ENCODE results near the gene KREMEN1. TPM values are rescaled to one million over a fixed set of nuclear protein-coding genes. Genes with fewer than 3 reads are reported as not detected.

Gene KREMEN1
- total and polyA plus RNA-seq, 2 experiments from 2014 or later = 1.8 to 3.8 TPM

DNA sequence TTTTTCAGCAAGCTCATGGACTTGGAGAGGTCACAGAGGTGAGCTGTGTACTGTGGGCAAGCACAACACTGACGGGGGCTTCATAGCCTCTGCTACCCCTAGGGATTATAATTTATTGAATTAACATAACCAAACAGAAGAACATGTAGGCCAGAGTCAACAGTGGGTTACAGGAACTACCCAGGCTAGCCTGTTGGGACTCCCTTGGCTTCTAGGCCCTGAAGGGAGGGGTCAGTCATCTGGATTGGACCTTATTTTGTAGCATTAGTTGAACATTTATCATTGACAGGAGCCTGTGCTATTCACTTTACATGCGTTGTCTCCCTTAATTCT is 56.9 kb downstream of the KREMEN1 start (continued):
- no peak for TF ChIP-seq REST (IDR thresholded peaks at IDR 0.05; ENCODE audit: unreplicated experiment)
- TF ChIP-seq POLR2AphosphoS5 (IDR thresholded peaks at IDR 0.05; ENCODE audit: low read depth) = no peak
- TF ChIP-seq STAT1 (IDR thresholded peaks at IDR 0.05; ENCODE audit: unreplicated experiment) = no peak
- no peak for TF ChIP-seq ZNF331 (CRISPR knock-in tag; IDR thresholded peaks at IDR 0.05; ENCODE audit: low read depth)

GRCh38 chr22:29130476-29130875 is 57.6 kb downstream of the KREMEN1 start:
- Histone ChIP-seq H3K27me3 (ENCODE audit: insufficient read depth) (no peaks in the 10 kb centered on the region), H3K9me2 (ENCODE audit: insufficient read depth) (no peaks in the 10 kb centered on the region; the same call in 1 of the 2 replicates), H2AFZ (no peak overlapping the region), H3K4me1 (ENCODE audit: insufficient read depth) (no peaks in the 10 kb centered on the region), H3K79me2 (replicated peaks; ENCODE audit: insufficient read depth) (no peaks in the 10 kb centered on the region), H3K4me2 (no peak overlapping the region), H3F3A (replicated peaks; ENCODE audit: low read depth) (no peaks in the 10 kb centered on the region), H3K4me3 (no peak overlapping the region), H3K36me3 (ENCODE audit: insufficient read depth) (no peaks in the 10 kb centered on the region), H4K20me1 (replicated peaks; ENCODE audit: insufficient read depth) (no peaks in the 10 kb centered on the region), H3K27ac (ENCODE audit: low read depth) (no peak overlapping the region)
- no peak for DNase-seq (ENCODE audit: low spot score)
- Mint-ChIP-seq H3K9me3 (peaks cover 2% of the 10 kb centered on the region; the same call in 1 of the 3 replicates), H3K27me3 (ENCODE audit: insufficient read depth, low read depth, poor library complexity) (peaks cover 4% of the 10 kb centered on the region), H3K4me3 (no peak overlapping the region), H3K4me1 (no peaks in the 10 kb centered on the region), H3K27ac (no peak overlapping the region), H3K36me3 (ENCODE audit: low read depth) (peaks cover 4% of the 10 kb centered on the region; the same call in 2 of the 3 replicates)
- no peak for ATAC-seq
- no peak for TF ChIP-seq REST (IDR thresholded peaks at IDR 0.05; ENCODE audit: unreplicated experiment)
- TF ChIP-seq POLR2AphosphoS5 (IDR thresholded peaks at IDR 0.05; ENCODE audit: low read depth) = no peak
- TF ChIP-seq CREB1 (CRISPR knock-in tag; IDR thresholded peaks at IDR 0.05; ENCODE audit: low read depth) = no peak
- TF ChIP-seq JUNB (IDR thresholded peaks at IDR 0.05; ENCODE audit: unreplicated experiment) = no peak
